Activated CD8-positive, alpha-beta memory T cell treated with anti-CD3 and anti-CD28 coated beads, Interleukin-2, amount 10 ng/mL, durations not matched to agents 7 days and 5 days (primary cell): Measurements from ENCODE around the gene TMEM243. TPM values are rescaled to one million over a fixed set of nuclear protein-coding genes. Genes with fewer than 3 reads are reported as not detected.
"Not testable (repeated sequence)": the region's sequence is repeated elsewhere in the genome, so short reads cannot be mapped to it uniquely, and the experiment has no call there.

ENCODE experiments used
- ATAC-seq: fragments of 150-1000 bp; cut with Tn5 transposase; one replicate; pipeline ENCODE4 v1.10.0; 2021; ENCODE audit warnings: moderate library complexity
- CTCF ChIA-PET: fragments of 350-600 bp; sonication (Branson Sonifier 250); formaldehyde crosslinking; loops from one replicate; lab custom pipeline; 2021; ENCODE audit warnings: antibody characterized with exemption; lab: Charles Lee
- DNase-seq: peaks from one replicate; pipeline ENCODE4 v3.0.0-alpha.2; 2020
- H3K27ac Mint-ChIP-seq: one replicate; pipeline ENCODE4 v1.8.0; 2021; ENCODE audit warnings: mild to moderate bottlenecking, mixed read lengths
- H3K27me3 Mint-ChIP-seq: one replicate; pipeline ENCODE4 v1.8.0; 2021; ENCODE audit warnings: mixed read lengths
- H3K36me3 Mint-ChIP-seq: one replicate; pipeline ENCODE4 v1.8.0; 2021; ENCODE audit warnings: mild to moderate bottlenecking, mixed read lengths
- H3K4me1 Mint-ChIP-seq: one replicate; pipeline ENCODE4 v1.8.0; 2021; ENCODE audit warnings: mixed read lengths
- H3K4me3 Mint-ChIP-seq: one replicate; pipeline ENCODE4 v1.8.0; 2021; ENCODE audit warnings: mild to moderate bottlenecking, moderate library complexity, mixed read lengths
- H3K9me3 Mint-ChIP-seq: one replicate; pipeline ENCODE4 v1.8.0; 2022; ENCODE audit warnings: low read depth, mixed read lengths
- total RNA-seq, 2 experiments: library from RNA; stranded (reverse); gene quantifications; one replicate each; pipeline ENCODE4 v1.2.3, GENCODE V29; 2021

Gene TMEM243
- total RNA-seq, 2 experiments from 2014 or later = 32.2 to 42.3 TPM

- peak overlapping the region; percentile 97 for H3K4me3 Mint-ChIP-seq
- DNase-seq = peak; percentile 87
- H3K27me3 Mint-ChIP-seq = peaks cover 10% of the 10 kb centered on the region
- H3K9me3 Mint-ChIP-seq = no peaks in the 10 kb centered on the region
- peak overlapping the region; percentile 96 for H3K27ac Mint-ChIP-seq
- CTCF ChIA-PET = interaction anchor here (0.9 to 7.1 kb wide), 7 partner anchors 16 to 76 kb away, joined by 3 to 42 read pairs (median 4); partner anchors contain the start of gene DMTF1
- ATAC-seq = peak; percentile 65
- peaks cover 28% of the 10 kb centered on the region for H3K4me1 Mint-ChIP-seq
- peaks cover 8% of the 10 kb centered on the region for H3K36me3 Mint-ChIP-seq
Observed at GRCh38 chr7:87220026-87220733, 648 bp upstream of the TMEM243 start.

- CTCF ChIA-PET = interaction anchor here (0.6 to 7.1 kb wide), 9 partner anchors 15 to 75 kb away, joined by 3 to 42 read pairs (median 3); partner anchors contain the start of gene DMTF1
- DNase-seq (no peak), ATAC-seq (peak; percentile 3)
- H3K4me1 Mint-ChIP-seq = peaks cover 39% of the 10 kb centered on the region
- peak overlapping the region; percentile 96 for H3K27ac Mint-ChIP-seq
- H3K9me3 Mint-ChIP-seq = no peaks in the 10 kb centered on the region
- peak overlapping the region; percentile 97 for H3K4me3 Mint-ChIP-seq
- peaks cover 13% of the 10 kb centered on the region for H3K36me3 Mint-ChIP-seq
- peaks cover 10% of the 10 kb centered on the region for H3K27me3 Mint-ChIP-seq
Observed at GRCh38 chr7:87218796-87219544, 562 bp downstream of the TMEM243 start.

- Mint-ChIP-seq H3K27me3 (peaks cover 10% of the 10 kb centered on the region), H3K36me3 (peaks cover 13% of the 10 kb centered on the region), H3K4me1 (peaks cover 48% of the 10 kb centered on the region), H3K4me3 (peak overlapping the region; percentile 97), H3K9me3 (no peaks in the 10 kb centered on the region), H3K27ac (peak overlapping the region; percentile 96)
- DNase-seq = no peak
- no peak for ATAC-seq
- CTCF ChIA-PET = interaction anchor here (0.8 to 7.1 kb wide), 4 partner anchors 13 to 64 kb away, joined by 3 to 42 read pairs (median 4); partner anchors contain the start of gene DMTF1
Observed at GRCh38 chr7:87217983-87218653, 1.4 kb downstream of the TMEM243 start.

- CTCF ChIA-PET = interaction anchor here (0.8 to 7.1 kb wide), 3 partner anchors 12 to 63 kb away, joined by 3 to 42 read pairs (median 3); partner anchors contain the start of gene DMTF1
- peaks cover 60% of the 10 kb centered on the region for H3K4me1 Mint-ChIP-seq
- DNase-seq (peak; percentile 63), ATAC-seq (peak; percentile 28)
- peak overlapping the region; percentile 97 for H3K4me3 Mint-ChIP-seq
- peaks cover 18% of the 10 kb centered on the region for H3K36me3 Mint-ChIP-seq
- H3K9me3 Mint-ChIP-seq = no peaks in the 10 kb centered on the region
- H3K27me3 Mint-ChIP-seq = peaks cover 10% of the 10 kb centered on the region
- peak overlapping the region; percentile 96 for H3K27ac Mint-ChIP-seq
Observed at GRCh38 chr7:87216701-87217508, 2.6 kb downstream of the TMEM243 start.

GRCh38 chr7:87215046-87215445 is 4.5 kb downstream of the TMEM243 start:
- Mint-ChIP-seq H3K27ac (no peak overlapping the region), H3K4me1 (peaks cover 65% of the 10 kb centered on the region), H3K36me3 (peaks cover 34% of the 10 kb centered on the region), H3K4me3 (no peak overlapping the region), H3K27me3 (no peaks in the 10 kb centered on the region), H3K9me3 (no peaks in the 10 kb centered on the region)
- ATAC-seq (no peak), DNase-seq (no peak)
- CTCF ChIA-PET = interaction anchor here (0.8 to 7.1 kb wide), 2 partner anchors 59 to 61 kb away, joined by 5 to 42 read pairs; partner anchors contain the start of gene DMTF1

- Mint-ChIP-seq H3K4me1 (peaks cover 71% of the 10 kb centered on the region), H3K9me3 (no peaks in the 10 kb centered on the region), H3K27me3 (no peaks in the 10 kb centered on the region), H3K27ac (peak overlapping the region; percentile 76), H3K36me3 (peaks cover 43% of the 10 kb centered on the region), H3K4me3 (peak overlapping the region; percentile 16)
- ATAC-seq (no peak), DNase-seq (no peak)
- CTCF ChIA-PET = interaction anchor here (1.4 to 2.6 kb wide), 5 partner anchors 8 to 66 kb away, joined by 4 to 13 read pairs (median 5); partner anchors contain the start of gene DMTF1
Observed at GRCh38 chr7:87213811-87214210, 5.7 kb downstream of the TMEM243 start.

GRCh38 chr7:87213252-87213651 is 6.3 kb downstream of the TMEM243 start:
- Mint-ChIP-seq H3K4me1 (peaks cover 73% of the 10 kb centered on the region), H3K9me3 (no peaks in the 10 kb centered on the region), H3K27ac (peak overlapping the region; percentile 88), H3K4me3 (no peak overlapping the region), H3K27me3 (no peaks in the 10 kb centered on the region), H3K36me3 (peaks cover 48% of the 10 kb centered on the region)
- CTCF ChIA-PET = interaction anchor here (1.1 to 2.6 kb wide), 8 partner anchors 8 to 65 kb away, joined by 3 to 13 read pairs (median 5); partner anchors contain the start of gene DMTF1
- ATAC-seq = no peak
- DNase-seq = no peak

- DNase-seq = no peak
- peaks cover 69% of the 10 kb centered on the region for H3K4me1 Mint-ChIP-seq
- no peaks in the 10 kb centered on the region for H3K9me3 Mint-ChIP-seq
- H3K36me3 Mint-ChIP-seq = peaks cover 56% of the 10 kb centered on the region
- H3K4me3 Mint-ChIP-seq = peak overlapping the region; percentile 49
- no peaks in the 10 kb centered on the region for H3K27me3 Mint-ChIP-seq
- no peak for ATAC-seq
- CTCF ChIA-PET = interaction anchor here (0.6 to 2.6 kb wide), 8 partner anchors 8 to 259 kb away, joined by 3 to 13 read pairs (median 4); partner anchors contain the start of gene DMTF1
- peak overlapping the region; percentile 88 for H3K27ac Mint-ChIP-seq
Observed at GRCh38 chr7:87212498-87212897, 7.0 kb downstream of the TMEM243 start.

GRCh38 chr7:87210506-87210905 is 9.0 kb downstream of the TMEM243 start:
- Mint-ChIP-seq H3K27me3 (no peaks in the 10 kb centered on the region), H3K4me3 (no peak overlapping the region), H3K9me3 (peaks cover 10% of the 10 kb centered on the region), H3K27ac (no peak overlapping the region), H3K36me3 (peaks cover 68% of the 10 kb centered on the region), H3K4me1 (peaks cover 54% of the 10 kb centered on the region)
- CTCF ChIA-PET = interaction anchor here (1.1 kb wide), 1 partner anchor 62 kb away, joined by 3 read pairs; no protein-coding TSS in a partner anchor
- DNase-seq = no peak
- no peak for ATAC-seq

GRCh38 chr7:87209295-87209924 is 10.1 kb downstream of the TMEM243 start:
- H3K36me3 Mint-ChIP-seq = peaks cover 75% of the 10 kb centered on the region
- peaks cover 11% of the 10 kb centered on the region for H3K9me3 Mint-ChIP-seq
- H3K27ac Mint-ChIP-seq = no peak overlapping the region
- peaks cover 46% of the 10 kb centered on the region for H3K4me1 Mint-ChIP-seq
- H3K4me3 Mint-ChIP-seq = no peak overlapping the region
- no peaks in the 10 kb centered on the region for H3K27me3 Mint-ChIP-seq
- DNase-seq (no peak), ATAC-seq (no peak)
- CTCF ChIA-PET = no interaction called here

GRCh38 chr7:87206361-87206760 is 13.2 kb downstream of the TMEM243 start:
- H3K36me3 Mint-ChIP-seq = peaks cover 89% of the 10 kb centered on the region
- ATAC-seq (no peak), DNase-seq (no peak)
- CTCF ChIA-PET = no interaction called here
- peaks cover 23% of the 10 kb centered on the region for H3K9me3 Mint-ChIP-seq
- peaks cover 22% of the 10 kb centered on the region for H3K4me1 Mint-ChIP-seq
- no peak overlapping the region for H3K27ac Mint-ChIP-seq
- H3K27me3 Mint-ChIP-seq = no peaks in the 10 kb centered on the region
- H3K4me3 Mint-ChIP-seq = no peak overlapping the region

- CTCF ChIA-PET, ATAC-seq, DNase-seq, H3K4me3 Mint-ChIP-seq, H3K27me3 Mint-ChIP-seq, H3K27ac Mint-ChIP-seq: not testable (repeated sequence)
- Mint-ChIP-seq H3K4me1 (peaks cover 18% of the 10 kb centered on the region), H3K9me3 (peaks cover 23% of the 10 kb centered on the region), H3K36me3 (peaks cover 90% of the 10 kb centered on the region)
Observed at GRCh38 chr7:87205701-87206100, 13.8 kb downstream of the TMEM243 start.
